Stimulated activated naive CD8-positive, alpha-beta T cell treated with anti-CD3 and anti-CD28 coated beads, Interleukin-15, Interleukin-2, amounts not matched to agents 100 U/mL and 50 U/mL, for 24 hours (primary cell): Measurements from ENCODE around the gene THAP6.
A peak's percentile ranks its signal among the peaks of the same experiment; 100 is the strongest.
"Not testable (repeated sequence)": the region's sequence is repeated elsewhere in the genome, so short reads cannot be mapped to it uniquely, and the experiment has no call there.

Experiments used
- ATAC-seq: fragments of 150-1000 bp; cut with Tn5 transposase; one replicate; pipeline ENCODE4 v1.10.0; 2021
- DNase-seq: peaks from one replicate; pipeline ENCODE4 v3.0.0; 2021

Gene THAP6, protein sequence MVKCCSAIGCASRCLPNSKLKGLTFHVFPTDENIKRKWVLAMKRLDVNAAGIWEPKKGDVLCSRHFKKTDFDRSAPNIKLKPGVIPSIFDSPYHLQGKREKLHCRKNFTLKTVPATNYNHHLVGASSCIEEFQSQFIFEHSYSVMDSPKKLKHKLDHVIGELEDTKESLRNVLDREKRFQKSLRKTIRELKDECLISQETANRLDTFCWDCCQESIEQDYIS

DNA sequence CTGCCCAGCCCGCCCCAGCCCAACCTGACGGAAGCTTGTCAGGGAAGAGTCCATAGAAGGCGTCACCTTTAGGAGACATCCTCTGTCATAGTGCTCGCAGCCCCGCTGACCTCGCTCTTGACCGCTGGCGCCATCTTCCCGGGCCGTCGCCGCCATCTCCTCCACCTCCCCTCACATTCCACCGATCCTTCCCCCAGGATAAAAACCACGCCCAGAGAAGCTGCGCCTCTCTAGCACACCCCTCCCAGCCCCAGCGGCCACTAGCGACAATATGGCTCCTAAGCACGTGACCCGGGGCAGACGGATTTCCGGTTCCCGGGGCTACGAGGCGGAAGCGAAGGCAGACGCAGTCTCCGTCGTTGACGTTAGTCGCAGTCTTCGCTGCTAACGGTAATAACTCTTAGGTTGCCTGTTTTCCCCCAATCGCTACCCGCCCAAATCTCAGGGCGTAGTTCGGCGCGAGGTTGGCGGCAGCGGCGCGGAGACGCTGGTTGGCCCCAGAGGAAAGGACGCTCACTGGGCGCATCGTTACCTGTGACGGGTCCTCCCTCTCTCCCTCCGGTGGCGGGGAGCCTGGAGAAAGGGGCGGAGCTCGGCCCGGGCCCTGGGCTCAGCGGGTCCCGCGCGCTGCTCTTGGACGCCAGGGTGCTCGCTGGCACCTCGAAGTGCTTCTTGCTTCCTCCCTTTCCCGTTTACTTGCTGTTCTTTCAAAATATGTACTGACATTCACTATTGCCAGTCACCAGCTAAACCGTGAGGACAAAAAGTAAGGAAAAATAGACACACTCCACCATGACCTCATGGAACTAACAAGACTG is at the start of gene THAP6, which contains the start of gene RCHY1:
THAP6 (plus strand) TSS at position 343 of the 818 bp plus-strand sequence. CDS start 980 bp downstream, outside the sequence.
RCHY1 (minus strand) TSS at position 273 of the 818 bp plus-strand sequence; CDS start at position 156, 117 bp downstream.
- DNase-seq, result peak; percentile 95
- peak; percentile 97 for ATAC-seq

DNA sequence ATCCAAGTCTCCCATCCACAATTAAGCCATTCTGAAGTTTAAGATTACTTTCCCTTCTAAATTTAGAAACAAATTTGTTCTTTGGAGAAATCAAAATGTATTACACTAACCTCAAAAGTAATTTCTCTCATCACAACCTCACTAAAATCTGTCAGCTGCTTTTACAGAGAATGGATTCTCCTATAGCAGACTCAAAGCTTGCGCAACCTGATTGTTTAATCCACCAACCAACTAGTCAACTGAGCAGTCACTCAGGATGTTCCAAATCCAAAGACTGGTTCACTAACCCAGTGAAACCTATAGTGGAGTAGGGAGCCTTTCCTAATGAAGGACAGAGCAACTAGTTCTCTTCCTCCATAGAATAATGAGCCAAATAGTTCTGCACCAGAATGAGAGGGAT is 44.4 kb upstream of the THAP6 start:
- no peak for DNase-seq
- no peak for ATAC-seq

DNA sequence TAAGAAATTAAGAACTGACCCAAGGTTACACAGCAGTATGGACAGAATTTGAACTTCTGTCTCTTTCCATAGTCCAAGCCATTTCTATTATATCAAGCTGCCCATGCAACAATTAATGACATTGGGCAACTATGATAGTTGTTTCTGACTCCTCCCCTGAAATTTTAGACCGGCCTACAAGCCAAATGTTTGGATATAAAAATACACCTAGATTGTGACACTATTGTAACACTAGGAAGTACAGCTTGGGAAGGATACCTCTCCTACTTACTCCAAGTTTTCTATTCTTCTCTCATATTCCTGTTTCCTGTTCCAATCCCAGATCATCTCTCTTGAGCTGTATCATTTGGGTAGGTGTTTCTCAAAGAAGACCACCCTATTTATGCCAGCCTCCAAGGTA is 43.5 kb upstream of the THAP6 start:
- DNase-seq (no peak), ATAC-seq (no peak)

DNA sequence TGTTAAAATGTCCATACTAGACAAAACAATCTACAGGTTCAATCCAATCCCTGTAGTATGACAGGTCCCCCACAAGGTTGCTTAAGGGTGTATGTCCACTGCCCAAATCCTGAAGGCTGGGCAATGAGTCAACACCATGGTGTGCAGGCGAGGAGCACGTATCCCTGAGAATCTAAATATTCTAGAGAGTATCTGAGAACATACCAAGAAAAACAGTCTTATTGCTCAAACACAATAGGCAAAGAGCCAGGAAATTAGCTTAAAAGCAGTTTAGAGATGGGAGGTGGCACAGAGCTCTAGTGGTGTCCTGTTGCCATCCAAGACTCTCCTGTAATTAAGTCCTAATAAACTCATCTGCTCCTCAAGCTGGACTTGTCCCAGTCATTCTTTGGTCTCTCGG is 37.1 kb upstream of the THAP6 start:
- no peak for ATAC-seq

DNA sequence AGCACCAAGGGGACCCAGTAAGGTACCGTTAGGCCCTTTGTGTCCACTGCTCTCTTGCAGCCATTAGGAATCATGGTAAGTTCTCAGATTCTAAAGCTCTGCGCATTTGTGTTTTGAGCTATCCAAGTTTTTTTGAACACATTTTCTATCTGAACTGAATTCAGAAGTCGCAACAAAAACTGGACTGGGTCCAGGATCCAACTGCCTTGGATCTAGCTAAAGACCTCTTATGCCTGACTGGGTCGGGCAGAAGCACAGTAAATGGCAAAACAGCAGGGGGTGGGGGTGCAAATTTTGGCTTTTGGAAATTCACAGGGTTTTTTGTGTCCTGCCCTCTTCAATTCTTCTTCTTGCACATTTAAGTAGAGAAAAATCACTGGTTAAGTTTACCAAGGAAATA is 30.1 kb upstream of the THAP6 start:
- DNase-seq (no peak), ATAC-seq (no peak)

More for the DNA sequence above, 37.1 kb upstream of the THAP6 start:
- DNase-seq, result no peak

DNA sequence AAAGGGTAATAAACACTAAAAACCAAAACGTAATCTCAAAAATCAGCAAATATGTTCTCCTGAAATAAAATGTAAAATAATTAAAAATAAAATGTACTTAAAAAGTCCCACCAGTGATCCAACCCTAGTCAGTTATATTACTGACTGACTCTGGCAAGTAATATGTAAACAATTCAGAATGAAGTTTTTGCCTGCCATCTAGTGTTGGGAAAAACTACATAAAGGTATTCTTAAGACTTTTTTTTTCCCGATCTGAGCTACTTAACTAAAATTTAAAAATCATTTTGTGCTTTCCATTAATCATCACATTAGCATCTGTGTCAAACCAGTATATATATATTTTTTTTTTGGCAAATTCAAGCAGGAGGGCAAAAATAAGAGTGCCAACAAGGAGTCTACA is 24.1 kb upstream of the THAP6 start:
- DNase-seq (no peak), ATAC-seq (no peak)

DNA sequence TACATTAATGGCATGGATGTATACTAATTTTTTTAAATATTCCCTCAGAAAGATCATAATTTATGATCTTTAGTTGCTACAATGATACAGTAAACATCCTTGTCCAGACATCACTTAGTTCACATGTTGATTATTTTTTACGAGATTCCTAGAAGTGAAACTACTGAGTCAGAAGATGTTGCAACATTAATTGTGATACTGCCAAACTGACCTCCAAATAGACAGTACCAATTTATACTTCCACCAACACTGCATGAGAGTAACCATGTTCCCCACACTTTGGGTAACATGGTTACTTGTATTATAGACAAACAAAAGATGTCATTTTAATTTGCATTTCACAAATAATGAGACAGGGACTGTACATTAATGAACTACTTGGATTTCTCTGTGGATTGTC is 19.7 kb upstream of the THAP6 start:
- DNase-seq (no peak), ATAC-seq (no peak)

DNA sequence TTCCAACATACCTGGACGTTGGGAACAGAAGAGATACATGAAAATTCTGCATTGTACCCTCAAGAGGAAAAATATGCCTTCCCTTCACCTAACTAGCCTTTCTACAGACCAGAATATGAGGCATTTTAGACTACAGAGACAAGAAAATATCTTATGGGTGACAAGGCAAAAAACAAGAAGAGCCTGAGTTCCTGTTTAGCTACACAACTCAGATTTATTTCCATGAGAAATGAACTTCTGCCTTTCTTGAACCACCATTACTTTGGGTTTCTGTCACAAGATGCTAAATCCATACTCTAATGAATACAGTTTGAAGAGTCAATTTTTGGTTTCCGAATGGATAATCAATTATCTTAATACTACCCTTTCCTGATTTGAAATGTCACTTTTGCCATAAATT is 18.8 kb upstream of the THAP6 start:
- DNase-seq, result no peak
- no peak for ATAC-seq

DNA sequence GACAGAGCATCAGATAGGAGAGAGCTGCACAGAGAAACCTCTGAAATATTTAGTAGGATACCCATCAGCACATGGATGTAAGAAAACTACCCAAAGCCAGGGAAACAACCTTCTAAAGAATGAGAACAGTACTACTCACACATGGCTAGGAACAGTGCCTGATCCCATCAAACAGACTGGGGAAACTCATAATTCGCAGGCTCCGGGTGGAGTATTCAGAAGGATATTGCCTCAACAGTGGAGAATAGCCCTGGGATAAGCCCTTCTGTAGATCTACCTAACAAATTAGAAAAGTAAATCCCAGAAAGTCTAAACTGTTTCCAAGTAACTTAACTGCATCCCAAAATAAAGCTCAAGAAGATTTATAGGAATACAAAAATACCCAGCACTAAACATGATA is 17.9 kb upstream of the THAP6 start:
- ATAC-seq (no peak), DNase-seq (no peak)

DNA sequence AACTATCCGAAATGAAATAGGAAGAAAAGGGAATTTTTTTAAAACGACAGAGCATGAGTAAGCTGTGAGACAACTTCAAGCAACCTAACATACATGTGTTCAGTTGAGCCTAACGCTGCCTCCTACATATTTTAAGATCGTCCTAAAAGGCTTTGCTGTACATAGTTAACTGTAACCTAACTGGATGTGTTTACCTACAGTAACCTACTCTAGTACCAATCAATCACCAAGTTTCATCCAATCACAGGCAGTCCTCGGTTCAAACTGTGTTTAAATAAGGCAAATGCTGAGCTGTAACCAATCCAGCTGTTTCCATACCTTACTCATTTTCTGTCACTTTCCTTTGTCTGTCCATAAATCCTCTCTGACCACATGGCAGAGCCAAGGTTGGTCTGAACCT is 17.1 kb upstream of the THAP6 start:
- ATAC-seq (no peak), DNase-seq (no peak)

DNA sequence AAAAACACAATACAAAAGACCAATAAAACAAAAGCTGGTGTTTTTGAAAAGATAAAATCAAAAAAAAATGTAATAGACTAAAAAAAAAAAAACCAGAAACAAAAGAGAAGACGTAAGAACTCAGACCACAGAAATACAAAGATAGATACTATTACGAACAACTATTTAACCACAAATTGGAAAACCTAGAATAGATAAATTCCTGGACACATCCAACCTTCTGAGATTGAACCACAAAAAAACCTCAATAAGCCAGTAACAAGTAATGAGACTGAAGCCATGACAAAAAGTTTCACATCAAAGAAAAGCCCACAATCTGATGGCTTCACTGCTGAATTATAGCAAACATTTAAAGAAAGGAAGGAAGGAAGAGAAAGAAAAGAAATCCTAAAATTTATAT is 16.2 kb upstream of the THAP6 start:
- DNase-seq (no peak), ATAC-seq (no peak)

DNA sequence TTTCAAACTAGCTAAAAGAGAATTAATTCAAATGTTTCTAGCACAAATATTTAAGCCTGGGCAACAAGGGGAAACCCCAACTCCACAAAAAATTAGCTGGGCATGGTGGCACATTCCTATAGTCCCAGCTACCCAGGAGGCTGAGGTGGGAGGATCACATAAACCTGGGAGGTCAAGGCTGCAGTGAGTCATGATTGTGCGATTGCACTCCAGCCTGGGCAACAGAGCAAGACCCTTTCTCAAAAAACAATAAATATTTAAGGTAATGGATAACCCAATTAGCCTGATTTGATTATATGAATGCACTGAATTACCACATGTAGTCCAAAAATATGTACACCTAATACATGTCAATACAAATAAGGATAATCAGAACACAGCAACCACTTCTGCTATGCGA is 14.4 kb upstream of the THAP6 start:
- no peak for DNase-seq
- no peak for ATAC-seq

DNA sequence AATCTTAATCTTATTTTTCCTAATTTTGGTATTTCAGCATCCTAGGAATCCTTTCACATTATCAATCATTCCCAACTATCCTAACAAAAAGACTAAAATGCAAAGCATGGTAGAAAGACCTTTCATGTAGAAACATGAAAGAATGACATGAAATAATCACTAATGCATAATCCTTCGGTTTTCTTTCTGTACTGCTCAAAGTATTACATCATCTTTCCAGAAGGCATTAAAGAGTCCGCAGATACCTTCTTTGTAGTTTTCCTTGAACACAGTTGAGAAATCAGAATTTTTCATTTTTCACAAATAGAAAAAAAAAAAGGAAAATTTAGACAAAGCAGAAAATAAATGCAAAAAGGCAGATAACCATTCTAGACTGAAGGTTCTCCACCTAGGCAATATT is 11.6 kb upstream of the THAP6 start:
- ATAC-seq, result no peak

DNA sequence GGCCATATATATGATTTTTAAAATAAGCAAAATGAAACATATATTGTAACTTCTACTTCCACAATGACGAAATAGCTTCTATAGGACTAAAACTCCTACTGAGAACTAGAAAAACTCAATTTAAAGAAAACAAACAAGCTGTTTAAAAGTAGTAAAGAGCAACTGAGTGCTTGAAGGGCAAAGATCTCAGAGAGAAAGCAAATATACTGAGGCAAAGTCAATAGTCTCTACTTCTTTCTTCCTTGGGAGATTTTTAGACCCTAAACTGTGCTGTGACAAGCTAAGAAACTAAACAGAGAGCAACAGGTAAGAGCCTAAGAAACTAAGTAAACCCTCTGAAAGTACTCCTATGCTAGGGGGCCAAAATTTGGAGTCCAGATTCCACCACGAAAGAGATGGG is 8.6 kb upstream of the THAP6 start:
- DNase-seq, result no peak
- no peak for ATAC-seq

More for the DNA sequence above, 11.6 kb upstream of the THAP6 start:
- no peak for DNase-seq

DNA sequence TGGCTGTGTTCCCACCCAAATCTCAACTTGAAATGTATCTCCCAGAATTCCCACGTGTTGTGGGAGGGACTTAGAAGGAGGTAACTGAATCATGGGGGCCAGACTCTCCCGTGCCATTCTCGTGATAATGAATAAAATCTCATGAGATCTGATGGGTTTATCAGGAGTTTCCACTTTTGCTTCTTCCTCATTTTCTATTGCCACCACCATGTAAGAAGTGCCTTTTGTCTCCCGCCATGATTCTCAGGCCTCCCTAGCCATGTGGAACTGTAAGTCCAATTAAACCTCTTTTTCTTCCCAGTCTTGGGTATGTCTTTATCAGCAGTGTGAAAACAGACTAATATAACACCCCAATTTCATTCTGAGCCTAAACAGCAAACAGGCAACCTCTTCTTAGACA is 4.7 kb upstream of the THAP6 start:
- not testable (repeated sequence) for DNase-seq, ATAC-seq

DNA sequence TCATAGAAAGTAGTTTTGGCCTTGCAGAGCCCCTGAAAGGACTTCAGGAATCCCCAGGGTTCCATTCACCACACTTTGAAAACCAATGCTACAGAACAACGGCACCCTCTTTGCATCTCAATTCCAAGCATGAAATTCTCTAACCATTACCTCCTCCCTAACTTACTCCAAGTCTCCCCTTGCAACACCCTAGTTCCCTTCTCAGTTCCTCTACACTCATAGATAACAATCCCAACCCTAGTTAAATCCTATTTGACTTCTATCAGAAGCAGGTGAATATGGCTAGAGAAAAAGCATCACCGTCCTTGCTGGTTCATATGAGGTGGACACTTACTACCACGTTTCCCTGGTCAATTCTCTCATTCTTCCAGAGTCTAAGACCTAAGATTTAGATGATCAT is 2.4 kb upstream of the THAP6 start:
- DNase-seq (no peak), ATAC-seq (no peak)

DNA sequence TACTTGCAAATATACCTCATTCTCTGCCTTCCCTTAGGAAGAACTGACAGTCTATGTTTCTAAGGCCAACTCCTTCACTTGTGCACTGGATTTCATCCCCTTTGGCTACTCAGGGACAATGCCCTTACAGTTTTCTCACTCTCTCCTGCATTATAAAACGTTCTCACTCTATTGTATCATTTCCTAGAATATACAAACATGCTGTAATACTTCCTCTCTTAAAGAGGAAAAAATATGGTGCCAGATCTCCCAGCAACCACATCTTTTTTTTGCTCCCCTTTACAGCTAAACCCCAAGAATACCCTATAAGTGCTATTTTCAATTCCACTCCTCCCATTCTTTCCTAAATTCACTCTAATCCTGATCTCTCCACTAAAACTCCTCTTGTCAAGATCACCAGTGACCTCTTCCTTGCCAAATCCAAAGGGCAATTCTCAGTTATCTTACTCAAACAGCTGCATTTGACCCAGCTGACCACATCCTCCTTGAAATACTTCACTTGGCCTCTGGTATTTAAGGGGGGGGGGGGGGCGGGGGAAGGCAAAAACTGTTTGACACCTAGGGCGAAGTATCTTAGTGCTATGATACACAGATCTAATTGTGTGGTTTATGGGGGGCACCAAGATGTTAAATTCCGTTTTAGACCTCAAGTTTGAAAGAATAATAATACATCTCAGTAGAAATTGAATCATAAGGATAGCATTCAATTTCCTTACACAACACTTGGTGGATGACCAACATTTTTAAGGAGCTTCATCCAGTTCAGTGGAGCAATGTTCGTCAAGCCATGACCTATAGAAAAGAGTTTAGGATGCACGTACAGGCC is 1.7 kb upstream of the THAP6 start:
- DNase-seq (no peak), ATAC-seq (no peak)

DNA sequence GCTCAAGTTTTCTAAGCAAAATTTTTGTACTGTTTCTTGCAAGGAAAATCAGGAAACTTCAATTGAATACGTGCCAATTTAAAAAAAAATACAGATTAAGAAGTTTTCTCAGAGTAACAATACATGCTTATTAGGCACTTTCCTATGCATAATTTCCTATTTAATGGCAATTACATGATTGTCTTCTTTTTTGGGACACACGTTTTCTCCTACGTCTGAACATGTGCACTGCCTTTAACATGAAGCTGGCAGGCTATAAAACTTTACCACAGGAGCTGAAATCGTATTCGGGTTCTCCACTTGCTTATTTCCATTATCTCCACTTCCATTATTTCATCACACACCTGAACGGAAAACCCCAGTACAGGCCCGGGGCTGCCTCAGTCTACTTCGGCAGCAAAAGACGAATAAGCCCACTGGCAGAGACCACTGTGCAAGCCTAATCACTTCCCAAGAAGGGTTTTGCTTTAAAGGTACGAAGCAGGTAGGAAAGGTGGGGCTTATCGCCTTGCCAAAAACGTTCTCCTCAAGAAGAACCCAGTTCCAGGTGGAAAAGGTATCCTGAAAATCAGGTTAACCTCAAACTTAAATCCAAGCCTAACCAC is 645 bp upstream of the THAP6 start:
- DNase-seq, result no peak
- ATAC-seq, result no peak

DNA sequence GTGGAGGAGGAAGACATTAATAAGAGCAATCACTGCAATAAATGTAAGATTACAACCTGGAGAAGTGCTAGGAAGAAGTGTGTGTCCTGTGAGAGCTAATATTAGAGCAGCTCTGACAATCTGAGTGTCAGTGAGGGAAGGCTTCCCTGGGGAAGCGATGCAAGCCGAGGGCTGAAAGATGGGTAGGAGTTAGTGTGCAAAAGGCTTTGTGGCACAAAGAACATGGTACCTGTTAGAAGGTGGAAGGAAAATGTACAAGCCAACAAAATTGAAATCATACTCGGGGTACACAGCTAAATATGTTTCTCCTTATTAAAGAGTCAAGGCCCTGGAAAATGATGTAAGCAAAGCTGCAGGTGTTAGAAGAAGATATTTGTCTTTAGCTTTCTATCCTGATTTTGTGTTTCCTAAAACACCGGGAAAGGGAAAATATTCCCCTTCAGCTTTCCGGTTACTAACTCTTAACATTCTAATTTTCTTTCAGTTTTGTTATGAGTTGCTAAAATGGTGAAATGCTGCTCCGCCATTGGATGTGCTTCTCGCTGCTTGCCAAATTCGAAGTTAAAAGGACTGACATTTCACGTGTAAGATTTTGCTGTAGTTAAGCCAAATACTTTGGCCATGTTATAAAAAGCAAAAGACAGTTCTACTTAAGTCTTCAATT is 808 bp downstream of the THAP6 start:
- no peak for ATAC-seq
- peak; percentile 8 for DNase-seq

DNA sequence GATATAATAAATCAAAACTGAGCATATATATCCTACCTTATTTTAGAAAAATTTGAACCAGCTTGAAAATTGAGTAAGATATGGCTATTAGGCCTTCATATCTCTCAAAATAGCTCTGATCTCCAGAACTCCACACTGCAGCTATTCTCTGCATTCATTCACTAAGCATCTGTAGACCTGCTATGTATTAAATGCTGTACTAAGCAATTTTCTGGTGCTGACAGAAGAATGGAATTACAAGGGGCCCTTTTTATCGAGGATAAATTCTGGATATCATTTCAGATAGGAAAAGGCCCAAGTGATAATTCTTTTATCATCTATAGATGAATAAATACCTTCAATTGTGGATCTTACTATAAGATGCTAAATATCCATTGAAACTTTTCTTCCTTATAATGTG is 1.9 kb downstream of the THAP6 start:
- DNase-seq (no peak), ATAC-seq (no peak)

DNA sequence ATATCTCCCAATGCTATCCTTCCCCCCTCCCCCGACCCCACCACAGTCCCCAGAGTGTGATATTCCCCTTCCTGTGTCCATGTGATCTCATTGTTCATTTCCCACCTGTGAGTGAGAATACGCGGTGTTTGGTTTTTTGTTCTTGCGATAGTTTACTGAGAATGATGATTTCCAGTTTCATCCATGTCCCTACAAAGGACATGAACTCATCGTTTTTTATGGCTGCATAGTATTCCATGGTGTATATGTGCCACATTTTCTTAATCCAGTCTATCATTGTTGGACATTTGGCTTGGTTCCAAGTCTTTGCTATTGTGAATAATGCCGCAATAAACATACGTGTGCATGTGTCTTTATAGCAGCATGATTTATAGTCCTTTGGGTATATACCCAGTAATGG is 5.2 kb downstream of the THAP6 start:
- ATAC-seq, DNase-seq: not testable (repeated sequence)

DNA sequence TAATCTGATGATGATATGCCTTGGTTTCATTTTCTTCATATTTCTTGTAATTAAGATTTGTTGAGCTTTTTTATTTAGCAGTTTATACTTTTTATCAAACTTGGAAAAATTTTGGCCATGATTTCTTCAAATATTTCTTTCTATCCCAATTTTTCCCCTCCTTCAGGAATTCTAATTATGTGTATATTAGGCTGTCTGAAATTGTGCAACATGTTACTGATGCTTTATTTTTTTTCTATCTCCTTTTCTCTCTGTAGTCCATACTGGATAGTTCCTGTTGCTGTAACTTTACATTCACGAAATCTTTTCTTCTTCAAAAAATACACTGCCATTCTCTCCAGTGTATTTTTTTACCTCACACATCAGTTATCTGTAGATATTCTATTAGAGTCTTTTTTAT is 10.8 kb downstream of the THAP6 start:
- ATAC-seq, result no peak

More for the DNA sequence above, 10.8 kb downstream of the THAP6 start:
- DNase-seq, result no peak
